ENCODE results near the gene MICA. TPM values are rescaled to one million over a fixed set of nuclear protein-coding genes. Genes with fewer than 3 reads are reported as not detected.
A peak's percentile ranks its signal among the peaks of the same experiment; 100 is the strongest.

MICA gene
- total RNA-seq, 1 experiment from 2014 or later, result 35.0 TPM

- no peak for TF ChIP-seq EZH2phosphoT487 (IDR thresholded peaks at IDR 0.05; ENCODE audit: borderline replicate concordance, low read length)
- TF ChIP-seq CTCF (conservative IDR thresholded peaks at IDR 0.05; ENCODE audit: low read depth, low read length), result peak; percentile 94
- no peak for TF ChIP-seq EZH2 (IDR thresholded peaks at IDR 0.05; ENCODE audit: low read length, unreplicated experiment)
- CTCF ChIA-PET, result interaction anchor here (0.7 to 1.1 kb wide), 5 partner anchors 9 to 508 kb away, joined by 3 to 14 read pairs (median 4); no protein-coding TSS in a partner anchor
- H3F3A ChIP-seq (ENCODE audit: low read length, unreplicated experiment), result no peaks in the 10 kb centered on the region
- no peaks in the 10 kb centered on the region for H3K79me2 ChIP-seq (ENCODE audit: low read length)
- H3K9me2 ChIP-seq (replicated peaks; ENCODE audit: low read length), result no peaks in the 10 kb centered on the region
- no peaks in the 10 kb centered on the region for H4K20me1 ChIP-seq (ENCODE audit: low read length)
- peaks cover 8% of the 10 kb centered on the region; the same call in 1 of the 2 replicates for H3K4me1 ChIP-seq (ENCODE audit: insufficient read depth, low read length)
- BruUV-seq (replicated peaks), result no TSS peak
- H3K27ac ChIP-seq (ENCODE audit: low read length), result no peak overlapping the region
- H3K27me3 ChIP-seq (ENCODE audit: low read length), result peaks cover 21% of the 10 kb centered on the region
- peak overlapping the region; percentile 82 for H3K4me2 ChIP-seq (ENCODE audit: low read length)
- POLR2A ChIA-PET (ENCODE audit: unreplicated experiment), result interaction anchor here (0.5 to 0.7 kb wide), 3 partner anchors 163 to 633 kb away, joined by 5 to 7 read pairs (median 5); no protein-coding TSS in a partner anchor
- no peak overlapping the region for H3K9ac ChIP-seq (ENCODE audit: low read length)
- H3K36me3 ChIP-seq (ENCODE audit: low read depth, low read length), result peaks cover under 1% of the 10 kb centered on the region; the same call in 1 of the 2 replicates
- peak overlapping the region; percentile 84 for H2AFZ ChIP-seq (ENCODE audit: low read length)
- peak overlapping the region; percentile 65 for H3K4me3 ChIP-seq (ENCODE audit: low read length)
- H3K9me3 ChIP-seq (ENCODE audit: low read length), result peaks cover under 1% of the 10 kb centered on the region; the same call in 1 of the 2 replicates
- ATAC-seq, result peak; percentile 99
- DNase-seq, result peak; percentile 96
- intact Hi-C loops (cut with micrococcal nuclease), result loop anchor here (1.0 to 2.0 kb wide), 2 partner anchors 170 to 230 kb away; no protein-coding TSS in a partner anchor
These were observed 36.5 kb upstream of the MICA start for GRCh38 chr6:31366693-31367470.

- Histone ChIP-seq H3K9me3 (ENCODE audit: low read length) (peaks cover 10% of the 10 kb centered on the region; the same call in 1 of the 2 replicates), H3K36me3 (ENCODE audit: low read depth, low read length) (peaks cover 2% of the 10 kb centered on the region; the same call in 1 of the 2 replicates), H3K79me2 (ENCODE audit: low read length) (no peaks in the 10 kb centered on the region), H3K4me3 (ENCODE audit: low read length) (no peak overlapping the region), H3F3A (ENCODE audit: low read length, unreplicated experiment) (no peaks in the 10 kb centered on the region), H4K20me1 (ENCODE audit: low read length) (no peaks in the 10 kb centered on the region), H3K4me1 (ENCODE audit: insufficient read depth, low read length) (peaks cover 8% of the 10 kb centered on the region; the same call in 1 of the 2 replicates), H3K27me3 (ENCODE audit: low read length) (peaks cover 11% of the 10 kb centered on the region), H3K9me2 (replicated peaks; ENCODE audit: low read length) (no peaks in the 10 kb centered on the region), H2AFZ (ENCODE audit: low read length) (no peak overlapping the region), H3K4me2 (ENCODE audit: low read length) (no peak overlapping the region), H3K9ac (ENCODE audit: low read length) (no peak overlapping the region), H3K27ac (ENCODE audit: low read length) (no peak overlapping the region)
- BruUV-seq (replicated peaks), result no TSS peak
- DNase-seq, result no peak
- intact Hi-C loops (cut with micrococcal nuclease), result no loop called here
- ChIA-PET CTCF (interaction anchor here (0.6 kb wide), 1 partner anchor 225 kb away, joined by 3 read pairs; no protein-coding TSS in a partner anchor), POLR2A (ENCODE audit: unreplicated experiment) (no interaction called here)
- TF ChIP-seq EZH2phosphoT487 (IDR thresholded peaks at IDR 0.05; ENCODE audit: borderline replicate concordance, low read length), result no peak
- no peak for TF ChIP-seq EZH2 (IDR thresholded peaks at IDR 0.05; ENCODE audit: low read length, unreplicated experiment)
- TF ChIP-seq CTCF (conservative IDR thresholded peaks at IDR 0.05; ENCODE audit: low read depth, low read length), result no peak
- no peak for ATAC-seq
These were observed 34.9 kb upstream of the MICA start for GRCh38 chr6:31368461-31368860.
